Colonic mucosa (tissue), 4 donors: ENCODE results near the gene NFYA. TPM values are rescaled to one million over a fixed set of nuclear protein-coding genes. Genes with fewer than 3 reads are reported as not detected.
A peak's percentile ranks its signal among the peaks of the same experiment; 100 is the strongest.

Experiments used
- DNase-seq: peaks from one replicate; pipeline ENCODE4 v3.0.0-alpha.2; 2020
- H3K27ac ChIP-seq: fragments of 200-600 bp; one replicate; pipeline ENCODE4 v1.8.0; 2021
- H3K27me3 ChIP-seq: fragments of 200-600 bp; one replicate; pipeline ENCODE4 v1.8.0; 2021
- H3K36me3 ChIP-seq: fragments of 200-600 bp; one replicate; pipeline ENCODE4 v1.8.0; 2021
- H3K4me1 ChIP-seq: fragments of 200-600 bp; one replicate; pipeline ENCODE4 v1.8.0; 2021; ENCODE audit warnings: mild to moderate bottlenecking
- H3K4me3 ChIP-seq: fragments of 200-600 bp; one replicate; pipeline ENCODE4 v1.8.0; 2021
- H3K9ac ChIP-seq, 2 donors: one replicate each; pipeline ENCODE4 v1.7.0; 2013; ENCODE audit warnings: control low read depth in 2 of 2, low read depth in 2 of 2, low read length in 2 of 2
- H3K9me3 ChIP-seq: fragments of 200-600 bp; one replicate; pipeline ENCODE4 v1.8.0; 2021
- intact Hi-C: fragments of 100-400 bp; cut with DNase I; formaldehyde crosslinking; loops from one replicate; pipeline ENCODE4 v1.14.1; 2022
- total RNA-seq, 2 donors: library from RNA; stranded (reverse); fragmentation: NEBNext Ultra II Directional in 1 of 2; extraction: Animal tissue kit (Norgen Biotek cat#: 25700) in 1 of 2; gene quantifications; one replicate each; pipeline ENCODE4 v1.2.1, GENCODE V29; 2021
- TF ChIP-seq, protein P1 (sequence below): fragments of 200-600 bp; IDR thresholded peaks from one replicate; pipeline ENCODE4 v1.8.0; 2022; ENCODE audit warnings: antibody characterized with exemption, mild to moderate bottlenecking
- donor health status: healthy.
- donor health status: DM: no; HTN: no; CAD: no.
- donor health status: DM: no; HTN: no; CAD: no.

Gene NFYA
- total RNA-seq, 2 donors from 2014 or later = 21.2 to 24.5 TPM

DNA sequence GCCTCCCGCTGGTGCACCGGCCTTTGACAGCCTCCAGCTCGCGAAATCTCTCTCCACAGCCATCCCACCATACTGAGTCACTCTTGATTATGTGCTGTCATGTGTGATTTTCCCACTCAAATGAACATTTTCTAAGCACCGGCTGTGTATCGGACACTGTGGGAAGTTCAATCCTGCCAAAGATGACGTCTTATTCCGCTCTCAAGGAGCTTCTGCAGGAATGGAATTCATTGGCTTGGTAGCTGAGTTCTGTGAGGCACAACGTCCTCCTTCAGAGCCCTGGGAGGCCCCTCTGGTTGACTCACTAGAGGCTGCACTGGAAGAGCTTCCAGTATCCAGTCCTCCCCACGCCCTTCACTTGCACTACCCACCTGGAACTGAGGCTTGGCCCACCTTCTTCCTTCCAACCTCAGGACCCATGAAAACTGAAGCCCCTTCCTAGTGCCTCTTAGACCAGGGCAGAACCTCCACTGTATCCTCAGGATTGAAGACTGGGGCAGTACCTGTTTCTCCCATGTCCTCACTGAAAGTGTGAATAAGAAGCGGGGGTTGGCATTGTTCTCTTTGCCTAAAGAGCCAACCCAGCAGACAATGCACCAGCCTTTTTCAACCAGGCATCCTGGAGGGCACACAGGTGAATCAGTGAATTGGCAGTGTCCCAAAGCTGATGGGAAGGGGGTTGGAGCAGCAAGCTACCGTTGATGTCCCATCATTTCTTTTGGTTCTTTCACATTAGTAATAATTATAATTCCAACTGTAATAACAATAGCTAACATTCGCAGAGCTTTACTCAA lies 35.5 kb upstream of the NFYA start:
- Histone ChIP-seq H3K4me3 (no peak overlapping the region), H3K4me1 (peaks cover 4% of the 10 kb centered on the region), H3K9ac (no peak overlapping the region), H3K36me3 (no peaks in the 10 kb centered on the region), H3K9me3 (no peaks in the 10 kb centered on the region), H3K27me3 (no peaks in the 10 kb centered on the region), H3K27ac (no peak overlapping the region)
- DNase-seq = no peak
- TF ChIP-seq, protein P1, sequence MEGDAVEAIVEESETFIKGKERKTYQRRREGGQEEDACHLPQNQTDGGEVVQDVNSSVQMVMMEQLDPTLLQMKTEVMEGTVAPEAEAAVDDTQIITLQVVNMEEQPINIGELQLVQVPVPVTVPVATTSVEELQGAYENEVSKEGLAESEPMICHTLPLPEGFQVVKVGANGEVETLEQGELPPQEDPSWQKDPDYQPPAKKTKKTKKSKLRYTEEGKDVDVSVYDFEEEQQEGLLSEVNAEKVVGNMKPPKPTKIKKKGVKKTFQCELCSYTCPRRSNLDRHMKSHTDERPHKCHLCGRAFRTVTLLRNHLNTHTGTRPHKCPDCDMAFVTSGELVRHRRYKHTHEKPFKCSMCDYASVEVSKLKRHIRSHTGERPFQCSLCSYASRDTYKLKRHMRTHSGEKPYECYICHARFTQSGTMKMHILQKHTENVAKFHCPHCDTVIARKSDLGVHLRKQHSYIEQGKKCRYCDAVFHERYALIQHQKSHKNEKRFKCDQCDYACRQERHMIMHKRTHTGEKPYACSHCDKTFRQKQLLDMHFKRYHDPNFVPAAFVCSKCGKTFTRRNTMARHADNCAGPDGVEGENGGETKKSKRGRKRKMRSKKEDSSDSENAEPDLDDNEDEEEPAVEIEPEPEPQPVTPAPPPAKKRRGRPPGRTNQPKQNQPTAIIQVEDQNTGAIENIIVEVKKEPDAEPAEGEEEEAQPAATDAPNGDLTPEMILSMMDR = no peak
- intact Hi-C loops = no loop called here

DNA sequence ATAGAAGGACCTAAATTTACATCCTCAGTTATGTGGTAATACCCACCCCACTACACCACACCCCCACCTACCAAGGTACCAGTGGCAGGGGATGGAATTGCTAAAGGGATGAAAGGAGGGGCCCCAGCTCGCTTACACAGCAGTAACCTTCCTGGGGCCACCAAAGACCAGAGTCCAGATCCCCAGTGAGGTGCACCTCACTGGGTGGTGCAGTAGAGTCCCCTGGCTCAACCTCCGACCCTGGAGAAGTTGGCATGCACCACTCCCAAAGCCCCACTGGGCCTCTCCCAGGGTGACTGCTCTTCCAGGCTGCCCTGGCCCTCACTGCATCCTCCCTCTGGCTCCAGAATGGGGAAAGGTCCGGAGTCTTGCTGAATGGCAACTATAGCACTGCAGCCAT lies 34.6 kb upstream of the NFYA start:
- Histone ChIP-seq H3K36me3 (no peaks in the 10 kb centered on the region), H3K4me3 (peak overlapping the region; percentile 11), H3K27ac (no peak overlapping the region), H3K4me1 (peaks cover 4% of the 10 kb centered on the region), H3K9ac (no peak overlapping the region), H3K9me3 (no peaks in the 10 kb centered on the region), H3K27me3 (no peaks in the 10 kb centered on the region)
- intact Hi-C loops = no loop called here
- TF ChIP-seq, protein P1 = no peak
- DNase-seq = no peak

DNA sequence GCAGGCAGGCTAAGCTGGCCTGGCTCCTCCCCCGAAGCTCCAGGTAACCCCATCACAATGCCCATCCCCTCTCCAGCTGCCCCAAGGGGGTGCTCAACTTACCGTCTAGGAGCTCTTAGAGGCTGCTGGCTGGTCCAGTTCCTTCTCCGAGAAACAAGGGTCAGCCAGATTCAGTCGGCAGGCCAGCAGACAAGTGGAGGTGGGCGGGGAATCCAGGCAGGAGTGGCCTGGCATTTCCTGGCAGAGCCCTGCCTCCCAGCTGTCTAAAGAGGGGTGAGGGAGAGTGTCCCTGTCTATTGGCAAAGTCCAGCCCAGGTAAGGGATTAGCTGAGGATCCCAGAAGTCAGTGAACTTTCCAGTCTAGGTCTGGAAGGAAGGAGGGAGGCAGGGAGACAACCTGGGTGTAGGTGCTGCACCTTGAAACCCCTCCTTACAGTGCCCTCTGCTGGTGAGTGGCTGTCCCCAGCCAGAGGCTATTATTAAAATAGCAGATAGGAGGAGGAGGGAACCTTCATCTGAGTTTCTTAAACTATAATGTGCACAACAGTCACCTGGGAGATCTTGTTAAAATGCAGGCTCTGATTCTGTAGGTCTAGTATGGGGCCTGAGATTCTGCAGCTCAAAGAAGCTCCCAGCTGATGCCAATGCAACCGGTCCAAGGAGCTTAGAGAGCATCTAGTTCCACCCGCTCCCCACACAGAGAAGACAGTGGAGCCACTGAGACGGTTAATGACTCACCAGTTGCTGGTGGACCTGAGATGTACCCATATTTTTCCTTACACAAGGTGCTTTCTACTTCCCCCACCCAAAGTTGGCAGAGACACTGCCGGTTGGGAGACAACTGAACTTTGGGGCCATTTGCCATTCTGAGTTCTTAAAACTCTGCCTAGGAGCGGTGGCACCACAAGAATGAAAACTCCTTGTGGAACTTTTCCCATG lies 33.4 kb upstream of the NFYA start, which contains the start of gene UNC5CL:
TSS of gene UNC5CL (minus strand) at position 162 of the 939 bp plus-strand sequence. CDS start 4,147 bp downstream, outside the sequence.
- Histone ChIP-seq H3K4me1 (peaks cover 4% of the 10 kb centered on the region), H3K4me3 (peak within 1 kb of the TSS; percentile 11), H3K27ac (peak within 1 kb of the TSS; percentile 77)

DNA sequence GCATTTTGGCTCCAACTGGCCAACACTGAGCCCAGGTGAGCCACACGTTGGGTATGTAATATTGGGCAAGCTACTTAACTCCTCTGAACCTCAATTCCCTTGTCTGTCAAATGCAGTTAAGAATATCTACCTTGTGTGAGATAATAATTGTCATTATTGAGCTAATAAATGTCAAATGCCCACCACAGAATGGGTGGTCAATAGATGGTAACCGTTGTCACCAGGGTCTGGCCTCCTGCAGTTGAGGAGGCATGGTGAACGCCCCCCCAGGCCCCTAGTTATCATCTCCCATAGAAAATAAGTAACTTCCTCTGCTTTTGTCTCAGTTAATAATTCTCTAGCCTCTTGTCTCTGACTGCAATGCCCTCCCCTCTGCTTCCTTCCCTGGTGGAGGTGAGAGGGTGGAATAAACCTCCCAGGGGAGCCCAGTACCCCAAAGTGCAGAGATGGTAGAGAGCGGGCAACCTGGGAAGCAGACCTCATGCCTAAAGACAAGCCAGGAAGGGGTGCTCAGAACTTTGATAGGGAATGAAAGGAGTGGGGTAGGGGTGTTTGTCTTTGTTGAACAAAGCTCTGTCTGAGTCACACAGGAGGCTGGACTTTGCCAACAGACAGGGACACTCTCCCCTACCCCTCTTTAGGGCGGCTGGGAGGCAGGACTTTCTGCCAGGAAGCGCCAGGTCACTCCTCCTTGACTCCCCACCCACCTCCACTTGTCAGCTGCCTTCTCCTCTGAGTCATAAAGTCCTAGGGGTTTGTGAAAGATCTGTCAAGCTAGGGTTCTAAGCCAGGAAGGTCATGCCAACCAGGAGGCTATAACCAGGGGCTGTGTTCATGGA lies 32.5 kb upstream of the NFYA start:
- no peaks in the 10 kb centered on the region for H3K9me3 ChIP-seq
- H3K4me3 ChIP-seq = no peak overlapping the region
- peak overlapping the region; percentile 77 for H3K27ac ChIP-seq

More for the DNA sequence above, 33.4 kb upstream of the NFYA start, which contains the start of gene UNC5CL:
- Histone ChIP-seq H3K9me3 (no peaks in the 10 kb centered on the region), H3K27me3 (no peaks in the 10 kb centered on the region), H3K36me3 (no peaks in the 10 kb centered on the region), H3K9ac (peak within 1 kb of the TSS in 1 of 2 donors; percentile 60)
- TF ChIP-seq, protein P1 = peak; percentile 80
- peak; percentile 83 for DNase-seq
- intact Hi-C loops = no loop called here

More for the DNA sequence above, 32.5 kb upstream of the NFYA start:
- H3K9ac ChIP-seq = no peak overlapping the region
- H3K36me3 ChIP-seq = no peaks in the 10 kb centered on the region
- intact Hi-C loops = no loop called here
- H3K4me1 ChIP-seq = peaks cover 4% of the 10 kb centered on the region
- TF ChIP-seq, protein P1 = no peak
- DNase-seq = peak; percentile 77
- H3K27me3 ChIP-seq = no peaks in the 10 kb centered on the region
